NCI-H510A treated with DMSO at 0.1 percent for 48 hours (cell line): ENCODE data around the gene IDH3G.
"Not testable (repeated sequence)": the region's sequence is repeated elsewhere in the genome, so short reads cannot be mapped to it uniquely, and the experiment has no call there.

Source experiments
- DNase-seq: peaks from one replicate; lab custom pipeline; 2025; lab: John Stamatoyannopoulos, UW

Gene IDH3G

DNA sequence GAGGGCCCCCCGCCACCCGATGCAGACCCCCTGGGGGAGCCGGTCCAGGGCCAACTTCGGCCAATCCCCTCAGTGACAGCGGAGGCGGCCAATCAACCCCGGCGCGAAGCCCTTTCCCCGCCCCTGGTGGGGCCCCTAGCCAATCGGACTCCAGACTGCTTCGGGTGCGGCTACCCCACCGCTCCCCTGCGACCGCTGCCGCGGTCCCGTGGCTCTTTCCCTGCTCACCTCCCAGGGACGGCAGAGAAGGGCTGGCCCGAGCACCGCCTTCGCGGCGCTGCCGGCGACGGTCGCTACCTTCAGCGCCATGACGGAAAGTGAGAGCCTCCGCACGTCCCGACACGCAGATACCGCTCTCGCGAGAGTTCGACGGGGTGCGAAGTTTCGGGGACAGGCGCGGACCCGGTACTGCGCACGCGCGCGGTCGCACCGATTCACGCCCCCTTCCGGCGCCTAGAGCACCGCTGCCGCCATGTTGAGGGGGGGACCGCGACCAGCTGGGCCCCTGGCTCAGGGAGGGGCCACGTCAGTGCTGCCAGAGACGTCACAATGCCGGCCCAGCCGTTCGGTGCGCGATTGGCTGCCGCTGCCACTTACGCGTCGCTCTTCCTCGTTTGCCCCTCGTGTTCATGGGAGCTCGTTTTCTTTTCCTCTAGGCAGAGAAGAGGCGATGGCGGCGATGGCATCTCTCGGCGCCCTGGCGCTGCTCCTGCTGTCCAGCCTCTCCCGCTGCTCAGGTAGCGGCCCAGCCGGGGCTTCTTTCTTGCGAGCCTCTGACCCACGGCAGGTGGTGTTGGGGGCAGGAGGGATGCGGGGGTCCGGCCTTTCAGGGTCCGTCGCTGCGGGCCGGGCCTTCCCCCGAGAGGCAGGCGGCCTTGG, at the start of gene IDH3G, which contains the start of gene SSR4:
IDH3G (minus strand) TSS at position 358 of the 879 bp plus-strand sequence; CDS start at position 309, 49 bp downstream.
SSR4 (plus strand) TSS at position 651 of the 879 bp plus-strand sequence; CDS start at position 671, 20 bp downstream.
- peak; percentile 85 for DNase-seq

DNA sequence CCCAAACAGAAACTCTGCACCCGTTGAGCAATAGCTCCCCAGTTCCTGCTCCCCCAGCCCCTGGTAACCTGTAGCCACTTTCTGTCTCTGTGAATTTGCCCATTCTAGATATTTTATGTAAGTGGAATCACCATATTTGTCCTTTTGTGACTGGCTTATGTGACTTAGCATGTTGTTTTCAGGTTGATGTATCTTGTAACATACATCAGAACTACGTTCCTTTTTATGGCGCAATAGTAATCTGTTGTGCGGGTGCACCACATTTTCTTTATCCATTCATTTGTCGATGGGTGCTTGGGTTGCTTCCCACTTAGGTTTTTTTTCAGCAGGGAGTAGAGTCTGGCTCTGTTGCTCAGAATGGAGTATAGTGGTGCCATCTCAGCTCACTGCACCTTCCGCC, 42.7 kb upstream of the IDH3G start:
- no peak for DNase-seq

DNA sequence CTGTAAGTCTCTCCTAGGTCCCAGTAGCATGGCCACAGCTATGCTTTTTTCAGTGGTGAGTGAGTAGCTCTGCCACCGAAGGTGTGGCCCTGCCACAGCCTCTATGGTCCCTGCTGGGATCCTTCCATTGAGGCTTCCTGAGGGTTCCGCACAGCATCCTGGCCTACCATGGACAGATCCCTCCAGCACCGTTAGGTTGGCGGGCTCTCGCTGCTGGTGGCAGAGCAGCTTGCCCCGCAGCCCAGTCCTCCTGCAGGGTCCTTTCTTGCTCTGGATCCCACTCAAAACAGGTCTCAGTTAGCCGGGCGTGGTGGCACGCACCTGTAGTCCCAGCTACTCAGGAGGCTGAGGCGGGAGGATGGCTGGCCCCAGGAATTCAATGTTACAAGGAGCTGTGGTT, 38.6 kb upstream of the IDH3G start:
- no peak for DNase-seq

DNA sequence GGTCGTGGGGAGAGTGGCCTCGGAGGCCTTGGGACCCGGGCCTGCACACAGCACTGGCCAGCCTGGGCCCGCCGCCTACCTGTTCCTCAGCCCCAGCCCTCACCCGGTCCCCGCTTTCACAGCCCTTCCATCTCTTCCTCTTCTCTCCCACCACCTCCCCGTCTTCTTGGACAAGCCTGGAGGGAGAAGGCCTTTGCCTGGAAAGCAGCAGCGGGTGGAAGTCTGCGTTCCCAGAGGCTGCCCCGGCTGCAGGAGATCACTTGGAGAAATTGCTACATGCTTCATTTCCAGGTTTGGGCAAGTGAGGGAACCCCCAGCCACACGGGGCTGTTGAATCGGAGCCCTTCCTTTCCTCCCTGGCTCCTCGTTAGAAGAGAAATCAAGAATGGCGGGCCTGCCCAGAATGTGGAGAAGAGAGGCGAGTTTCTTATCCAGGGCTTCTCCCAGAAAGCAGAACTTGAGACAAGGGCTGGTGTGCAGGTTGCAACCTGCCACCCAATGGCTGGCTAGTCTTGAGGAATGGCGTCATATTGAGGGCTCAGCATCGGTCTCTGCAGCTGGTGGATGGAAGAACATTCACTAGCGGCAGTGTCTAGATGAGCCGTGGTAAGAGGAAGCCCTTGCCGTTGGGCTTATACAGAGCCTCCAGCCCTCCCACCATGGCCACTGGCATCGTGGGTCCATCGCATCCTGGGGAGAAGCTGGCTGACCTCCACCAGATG, 37.4 kb upstream of the IDH3G start:
- no peak for DNase-seq

DNA sequence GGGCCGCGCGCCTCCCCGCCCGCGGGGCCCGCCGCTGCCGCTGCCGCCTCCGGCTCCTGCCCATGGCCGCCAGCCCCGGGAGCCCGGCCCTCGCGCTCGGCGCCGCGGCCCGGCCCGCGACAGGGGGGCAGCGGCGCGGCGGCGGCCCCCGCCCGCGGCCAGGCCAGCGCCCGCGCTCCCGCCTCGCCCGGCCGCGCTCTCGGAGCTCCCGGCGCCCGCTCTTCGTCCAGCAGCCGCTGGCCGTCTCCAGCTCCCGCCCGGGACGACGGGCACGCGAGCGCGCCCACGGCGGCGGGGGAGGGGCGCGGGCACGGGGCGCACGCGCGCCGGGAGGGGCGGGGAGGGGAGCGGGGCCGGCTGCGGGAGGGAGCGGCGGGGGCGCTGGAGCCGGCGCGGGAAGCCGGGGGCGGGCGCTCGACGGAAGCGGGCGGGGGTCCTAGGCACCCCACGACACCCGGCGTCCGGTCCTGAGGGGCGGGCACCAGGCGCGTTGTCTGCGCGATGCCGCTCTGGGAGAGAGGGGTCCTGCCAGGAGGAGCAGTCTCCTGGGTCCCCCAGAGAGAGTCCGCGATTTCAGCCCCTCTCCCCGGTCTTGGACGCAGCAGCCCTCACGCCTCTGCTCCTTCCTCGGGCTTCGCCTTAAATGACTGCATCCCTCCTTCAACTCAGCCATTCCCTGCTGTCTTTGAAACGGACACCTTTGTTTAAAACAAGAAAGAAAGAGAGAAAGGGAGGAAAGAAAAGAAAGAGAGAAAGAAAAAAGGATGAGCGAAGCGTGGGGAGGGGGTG, 36.7 kb upstream of the IDH3G start:
- no peak for DNase-seq

DNA sequence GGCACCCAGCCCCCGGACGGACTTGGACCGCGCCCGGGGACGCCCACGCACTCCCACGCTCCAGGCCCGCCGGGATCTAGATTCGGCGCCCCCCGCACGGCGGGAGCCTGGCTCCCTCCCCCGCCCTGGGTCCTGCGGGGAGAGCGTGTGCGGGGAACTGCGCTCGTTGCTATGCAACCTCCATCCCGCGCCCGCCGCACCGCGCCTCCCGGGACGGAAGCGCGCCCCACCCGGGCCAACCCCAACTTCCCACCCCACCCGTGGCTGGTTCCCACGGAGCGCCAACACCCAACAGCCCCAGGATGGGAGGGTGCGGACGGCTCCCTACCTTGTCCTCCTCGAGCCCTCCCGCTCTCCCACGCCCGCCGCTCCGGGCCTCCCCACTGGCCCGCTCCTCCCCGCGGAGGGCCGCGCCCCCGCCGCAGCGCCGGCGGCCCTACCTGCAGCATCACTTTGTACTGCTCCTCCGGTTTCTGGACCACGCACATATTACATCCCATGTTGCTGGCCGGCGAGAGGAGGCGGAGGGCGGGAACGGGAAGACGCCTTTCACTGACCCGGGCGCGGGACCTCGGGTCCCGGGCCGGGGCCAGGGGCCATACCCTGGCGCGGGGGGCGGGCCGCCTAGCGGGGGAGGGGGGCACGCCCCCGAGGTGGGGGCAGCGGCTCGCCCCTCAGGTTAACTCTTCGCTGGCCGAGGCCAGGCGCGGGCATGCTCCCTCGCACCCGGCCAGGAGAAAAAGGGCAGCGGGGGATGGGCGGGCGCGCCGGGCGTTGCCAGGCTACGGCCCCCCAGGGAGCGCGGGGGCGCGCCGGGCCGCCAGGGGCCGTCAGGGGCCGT, 35.8 kb upstream of the IDH3G start, which contains the start of gene PDZD4:
PDZD4 (minus strand) TSS at position 746 of the 841 bp plus-strand sequence; CDS start at position 500, 246 bp downstream.
- no peak for DNase-seq

DNA sequence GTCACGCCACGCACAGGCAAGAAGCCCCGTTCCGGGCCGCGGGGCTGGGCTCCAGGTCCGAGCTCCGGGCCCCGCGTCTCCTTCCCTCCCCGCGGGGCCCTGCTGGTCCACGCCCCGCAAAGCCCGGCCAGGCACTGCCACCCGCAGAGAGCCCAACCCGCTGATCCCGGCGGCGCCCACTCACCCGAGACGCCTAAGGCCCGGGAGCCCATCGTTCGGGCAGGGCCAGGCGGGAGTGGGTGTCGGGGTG, 35.3 kb upstream of the IDH3G start:
- DNase-seq: no peak

DNA sequence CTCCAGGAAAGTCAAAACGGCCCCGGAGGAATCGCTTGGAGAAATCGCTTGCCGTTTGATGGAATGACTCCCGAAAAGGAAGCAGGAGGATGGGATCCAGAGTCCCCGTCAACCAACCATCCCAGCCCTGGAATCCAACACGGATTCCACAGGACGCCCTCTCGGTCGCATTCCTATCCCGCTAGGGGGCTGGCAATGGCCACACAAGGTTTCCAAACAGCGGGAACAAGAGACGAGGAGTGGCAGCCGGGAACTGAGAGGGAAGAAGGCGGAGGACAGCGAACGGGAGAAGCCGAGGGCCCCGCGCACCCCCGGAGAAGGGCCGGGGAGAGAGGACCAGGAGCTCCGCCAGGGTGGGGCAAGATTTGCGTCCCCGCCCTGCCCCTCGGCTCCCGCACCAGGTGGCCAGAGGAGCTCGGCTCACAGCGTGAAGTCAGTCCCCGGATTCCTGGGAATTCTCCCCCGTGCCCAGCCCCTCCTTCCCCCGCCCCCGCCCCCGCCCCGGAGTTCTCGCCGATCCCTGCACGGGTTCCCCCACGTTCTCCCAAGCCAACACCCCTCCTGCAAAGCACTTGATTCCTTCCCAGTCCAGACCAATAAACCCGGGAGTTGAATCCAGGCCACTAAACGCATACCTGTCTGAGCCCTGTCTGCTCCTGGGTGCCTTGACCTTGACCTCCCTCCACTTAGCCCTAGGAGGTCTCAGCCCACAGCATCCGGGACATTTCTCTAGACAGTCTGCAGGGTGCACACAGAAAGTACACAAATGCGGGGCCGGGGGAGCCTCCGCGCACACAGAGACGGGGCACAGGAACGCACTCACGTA, 34.8 kb upstream of the IDH3G start:
- no peak for DNase-seq

DNA sequence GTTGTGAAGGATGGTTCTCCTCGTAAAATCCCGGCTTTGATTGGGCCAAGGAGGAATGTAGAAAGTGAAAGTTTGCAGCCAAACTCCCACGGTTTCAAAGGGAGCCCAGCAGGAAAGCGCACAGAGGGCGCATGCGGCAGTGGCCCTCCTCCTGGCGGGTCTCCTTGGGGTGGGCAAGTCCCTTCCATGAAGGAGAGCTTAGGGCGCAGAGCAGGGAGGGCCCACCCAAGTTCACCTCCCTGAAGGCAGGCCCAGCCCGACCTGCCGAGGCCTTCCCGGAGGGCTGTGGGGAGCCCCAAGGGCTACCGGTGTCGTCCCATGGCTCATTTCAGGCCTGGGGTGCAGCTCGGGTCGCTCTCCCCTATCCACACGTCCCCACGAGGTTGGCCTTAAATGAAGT, 34.1 kb upstream of the IDH3G start:
- DNase-seq: no peak

DNA sequence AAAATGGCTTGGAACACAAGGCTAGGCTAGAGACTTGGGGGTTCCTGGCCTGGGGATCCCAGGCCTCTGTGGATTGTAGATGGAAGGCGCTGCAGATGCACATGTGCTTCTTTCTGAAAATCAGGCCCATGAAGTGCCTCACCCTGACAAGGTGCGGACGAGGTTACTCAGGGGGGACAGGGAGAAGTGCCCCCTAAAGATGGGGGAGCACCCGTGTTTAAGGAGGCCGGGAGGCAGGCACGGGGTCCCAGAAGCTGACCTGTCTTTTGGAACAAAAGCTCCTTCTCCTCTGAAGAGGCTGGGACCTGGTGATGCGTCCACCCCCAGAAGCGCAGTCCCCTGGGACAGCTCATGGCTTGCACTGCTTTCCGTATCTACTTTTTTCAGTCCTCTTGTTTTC, 33.7 kb upstream of the IDH3G start:
- DNase-seq: no peak

DNA sequence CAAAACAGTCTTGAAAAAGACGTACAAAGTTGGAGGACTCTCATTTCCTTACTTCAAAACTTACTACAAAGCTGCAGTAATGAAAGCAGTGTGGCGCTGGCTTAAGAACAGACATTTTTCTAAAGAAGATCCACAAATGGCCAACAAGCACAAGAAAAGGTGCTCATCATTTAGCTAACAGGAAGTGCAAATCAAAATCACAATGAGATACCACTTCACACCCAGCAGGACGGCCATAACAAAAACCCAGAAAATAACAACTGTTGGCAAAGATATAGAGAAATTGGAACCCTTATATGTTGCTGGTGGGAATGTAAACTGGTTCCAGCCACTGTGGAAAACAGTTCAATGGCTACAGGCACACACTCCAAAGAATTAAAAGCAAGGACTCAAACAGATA, 32.8 kb upstream of the IDH3G start:
- DNase-seq: no peak

DNA sequence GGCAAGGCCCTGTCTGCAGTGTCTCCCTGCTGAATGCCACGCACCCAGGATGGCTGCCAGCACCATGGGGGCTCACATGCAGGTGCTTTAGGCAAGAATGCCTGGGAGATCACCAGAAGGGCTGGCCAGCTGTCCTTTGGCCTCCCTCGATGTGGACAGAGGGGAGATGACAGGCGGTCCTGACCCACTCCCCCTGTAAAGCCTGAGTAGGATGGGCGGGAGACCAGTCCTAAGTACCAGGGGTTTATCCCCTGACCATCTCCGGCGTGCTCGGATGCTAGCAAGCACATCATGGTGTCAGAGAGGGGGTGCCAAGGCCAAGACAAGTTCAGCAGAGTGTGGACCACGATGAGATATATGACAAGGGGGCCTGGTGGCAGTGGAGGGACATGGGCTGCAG, 30.9 kb upstream of the IDH3G start:
- no peak for DNase-seq

DNA sequence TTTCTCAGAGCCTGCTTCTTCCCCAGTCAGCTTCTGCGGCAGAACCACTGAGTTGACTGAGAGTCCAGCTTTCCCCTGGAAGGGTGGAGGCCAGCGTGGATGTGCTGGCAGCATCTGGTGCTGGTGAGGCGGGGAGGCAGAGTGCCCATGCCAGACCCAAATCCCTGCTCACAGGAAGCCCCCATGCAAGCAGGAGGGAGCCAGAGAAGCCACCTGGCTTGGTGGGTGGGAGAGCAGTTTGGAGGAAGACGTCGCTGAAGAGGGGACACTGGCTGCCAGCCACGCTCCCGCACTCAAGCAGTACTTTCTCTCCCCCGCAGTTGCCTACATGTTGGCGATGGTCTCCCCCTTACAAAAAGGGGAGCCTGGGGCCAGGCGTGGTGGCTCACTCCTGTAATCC, 30.2 kb upstream of the IDH3G start:
- DNase-seq: no peak

DNA sequence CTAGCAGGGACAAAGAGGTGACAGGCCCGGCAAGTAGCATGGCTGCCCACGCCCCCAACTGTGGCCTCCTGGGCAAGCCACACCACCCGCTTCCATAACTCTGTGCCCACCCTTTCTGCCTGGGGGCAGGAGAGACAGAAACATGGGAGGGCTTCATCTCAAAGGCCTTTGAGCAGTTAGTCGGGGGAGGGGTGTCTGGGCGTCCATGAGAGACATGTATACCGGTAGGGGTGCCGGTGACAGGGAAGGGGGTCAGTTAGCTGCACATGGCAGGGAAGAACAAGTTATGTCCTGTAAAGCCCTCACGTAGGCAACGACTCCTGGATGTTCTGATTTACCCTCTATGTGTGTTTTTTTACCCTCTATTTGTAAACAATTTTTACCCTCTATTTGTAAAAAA, 26.9 kb upstream of the IDH3G start:
- no peak for DNase-seq

DNA sequence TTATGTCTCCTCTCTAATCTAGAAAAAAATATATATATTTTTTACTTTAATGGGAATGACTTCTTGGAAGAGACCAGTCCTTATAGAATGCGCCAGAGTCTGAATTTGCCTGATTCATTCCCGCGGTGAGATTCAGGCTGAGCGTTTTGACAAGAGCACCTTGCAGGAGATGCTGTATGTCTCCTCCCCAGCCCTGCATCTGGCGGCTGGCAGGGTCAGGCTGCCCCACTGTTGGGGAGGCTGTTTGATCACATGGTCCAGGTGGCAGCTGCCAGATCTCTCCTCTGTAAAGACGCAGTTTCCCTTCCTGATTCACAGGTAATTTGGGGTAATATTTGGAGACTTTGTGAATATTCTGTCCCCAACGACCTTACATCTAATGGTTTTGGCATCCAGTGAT, 26.4 kb upstream of the IDH3G start:
- DNase-seq: no peak

DNA sequence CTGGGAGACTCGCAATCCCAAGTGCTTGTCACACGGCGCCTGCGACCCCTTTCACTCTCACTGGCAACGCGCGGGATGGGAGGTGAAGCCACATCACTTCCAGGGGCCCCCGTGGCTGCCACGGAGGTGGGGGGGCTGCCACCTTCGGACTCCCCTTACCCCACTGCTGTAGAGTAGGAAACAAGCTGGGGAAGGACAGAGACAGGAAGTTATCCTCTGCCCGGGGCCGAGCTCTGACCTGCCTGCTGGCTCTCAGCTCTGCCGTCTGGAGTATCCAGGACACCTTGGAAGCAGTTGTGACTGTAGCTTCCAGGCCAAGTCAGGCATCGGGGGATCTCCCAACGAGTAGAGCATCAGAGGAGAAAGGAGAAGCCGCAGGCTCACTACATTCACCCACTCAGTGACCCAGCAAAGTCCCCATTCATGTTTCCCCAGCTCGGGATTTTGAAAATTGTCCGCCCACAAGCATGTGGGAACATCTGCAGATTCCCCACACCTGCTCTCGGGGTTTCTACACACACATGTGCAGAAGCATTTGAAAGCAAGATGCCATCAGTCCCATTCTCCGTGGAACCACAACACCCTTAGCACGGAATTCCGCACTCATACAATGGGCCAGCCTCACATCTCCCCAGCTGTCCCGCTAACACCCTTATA, 25.3 kb upstream of the IDH3G start:
- no peak for DNase-seq

DNA sequence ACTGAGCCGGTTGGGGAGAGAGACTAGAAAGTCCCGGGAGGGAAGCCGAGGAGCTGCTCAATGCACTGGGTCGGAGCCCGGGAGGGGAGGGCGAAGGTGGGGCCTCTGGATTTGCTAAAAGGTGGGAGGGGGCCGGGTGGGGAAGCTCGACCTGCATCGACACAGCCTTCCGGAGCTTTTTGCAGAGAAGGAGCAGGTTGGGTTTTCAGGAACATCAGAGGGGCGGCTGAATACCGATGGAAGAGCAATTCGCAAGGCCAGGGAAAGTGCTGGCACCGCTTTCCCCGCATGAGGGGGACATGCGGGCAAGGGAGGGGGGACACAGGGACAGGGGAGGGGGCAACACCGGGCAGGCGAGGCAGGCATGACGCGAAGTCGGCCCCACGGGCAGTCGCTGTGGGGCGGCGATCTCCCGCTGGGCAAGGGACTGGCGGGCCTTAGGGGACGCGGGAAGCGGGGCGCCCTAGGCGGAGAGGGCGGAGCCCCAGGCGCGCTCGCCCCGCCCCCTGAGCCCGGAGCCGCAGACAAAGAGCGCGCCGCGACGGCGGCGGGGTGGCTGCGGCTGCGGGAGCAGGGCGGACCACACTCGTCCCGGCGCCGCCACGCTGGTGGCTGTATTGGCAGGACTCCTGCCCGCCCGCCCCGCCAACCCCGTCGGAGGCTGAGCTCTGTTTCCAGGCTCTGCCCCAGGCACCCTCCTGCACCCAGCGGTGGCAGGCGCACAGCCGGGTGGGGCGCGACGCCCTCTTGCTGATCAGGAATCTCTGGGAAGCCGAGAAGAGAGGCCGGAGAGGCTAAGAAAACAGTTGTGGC, 24.6 kb upstream of the IDH3G start:
- DNase-seq: no peak

DNA sequence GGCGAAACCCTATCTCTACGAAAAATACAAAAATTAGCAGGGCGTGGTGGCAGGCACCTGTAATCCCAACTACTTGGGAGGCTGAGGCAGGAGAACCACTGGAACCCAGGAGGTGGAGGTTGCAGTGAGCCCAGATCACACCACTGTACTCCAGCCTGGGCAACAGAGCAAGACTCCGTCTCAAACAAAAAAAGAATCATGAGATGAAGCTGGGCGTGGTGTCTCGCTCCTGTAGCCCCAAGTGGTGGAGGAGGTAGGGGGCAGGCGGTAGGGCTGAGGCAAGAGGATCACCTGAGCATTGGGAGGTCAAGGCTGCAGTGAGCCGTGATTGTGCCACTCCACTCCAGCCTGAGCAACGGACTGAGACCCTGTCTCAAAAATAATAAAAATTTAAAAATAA, 23.9 kb upstream of the IDH3G start:
- not testable (repeated sequence) for DNase-seq
